HepG2 (cell line): ENCODE data around the gene CHST13. TPM values are rescaled to one million over a fixed set of nuclear protein-coding genes. Genes with fewer than 3 reads are reported as not detected.

Experiments
- CBX1 ChIP-seq: IDR thresholded peaks from one replicate; pipeline ENCODE4 v1.6.1; 2016; ENCODE audit warnings: antibody characterized with exemption, low read depth
- CHD4 ChIP-seq: fragments of 200-600 bp; sonication (generic); IDR thresholded peaks from 2 replicates; pipeline ENCODE4 v1.7.0; 2017; ENCODE audit warnings: mild to moderate bottlenecking, low read length, borderline replicate concordance
- DNMT3B ChIP-seq: conservative IDR thresholded peaks from 2 replicates; pipeline ENCODE4 v1.6.1; 2016; ENCODE audit warnings: missing biosample characterization, control low read depth
- FIP1L1 ChIP-seq: fragments of 200-400 bp; formaldehyde crosslinking; IDR thresholded peaks from 2 replicates; pipeline ENCODE4 v1.6.1; 2018; ENCODE audit warnings: low read depth, mild to moderate bottlenecking, low read length, moderate library complexity, borderline replicate concordance; ENCODE audit not compliant: insufficient read depth
- KLF16 ChIP-seq, 2 experiments: sonication (generic) in 1 of 2; formaldehyde crosslinking in 1 of 2; IDR thresholded peaks; 2 replicates each; pipeline versions ENCODE4 v1.6.1 to v1.8.0; 2016 to 2023; ENCODE audit warnings: missing genetic modification reagents in 2 of 2, missing compliant biosample characterization in 1 of 2
- MBNL3 ChIP-seq: fragments of 250-450 bp; sonication (Bioruptor Pico); conservative IDR thresholded peaks from 2 replicates; pipeline ENCODE4 v1.8.0; 2022; ENCODE audit warnings: mild to moderate bottlenecking, inconsistent platforms
- NCOR1 ChIP-seq: fragments of 200-600 bp; sonication (generic); IDR thresholded peaks from 2 replicates; pipeline ENCODE4 v1.7.0; 2017; ENCODE audit warnings: antibody characterized with exemption, low read length, borderline replicate concordance
- PLRG1 ChIP-seq: fragments of 450-650 bp; conservative IDR thresholded peaks from 2 replicates; pipeline ENCODE4 v1.6.1; 2016
- RBM22 ChIP-seq: fragments of 200-400 bp; formaldehyde crosslinking; optimal IDR thresholded peaks from 2 replicates; pipeline ENCODE3; 2017; ENCODE audit warnings: mild to moderate bottlenecking, low read length, moderate library complexity
- REL ChIP-seq: sonication (generic); formaldehyde crosslinking; conservative IDR thresholded peaks from 2 replicates; pipeline ENCODE4 v1.8.0; 2022; ENCODE audit warnings: mild to moderate bottlenecking, missing genetic modification reagents, moderate library complexity
- SCMH1 ChIP-seq: sonication (generic); formaldehyde crosslinking; IDR thresholded peaks from 2 replicates; pipeline ENCODE4 v1.9.0; 2021; ENCODE audit warnings: missing genetic modification reagents, mild to moderate bottlenecking, borderline replicate concordance
- SIN3A ChIP-seq: IDR thresholded peaks from 2 replicates; pipeline ENCODE4 v1.6.1; 2011; ENCODE audit warnings: low read depth, mild to moderate bottlenecking, control low read depth, low read length, borderline replicate concordance
- SMYD3 ChIP-seq: sonication (generic); formaldehyde crosslinking; IDR thresholded peaks from 2 replicates; pipeline ENCODE4 v1.8.1; 2023; ENCODE audit warnings: mild to moderate bottlenecking, missing genetic modification reagents
- SUZ12 ChIP-seq: fragments of 150-350 bp; IDR thresholded peaks from 2 replicates; pipeline ENCODE4 v1.6.1; 2014; ENCODE audit warnings: low read depth, low read length
- YY1 ChIP-seq: IDR thresholded peaks from 2 replicates; pipeline ENCODE4 v1.6.1; 2011; ENCODE audit warnings: low read length, low read depth, moderate library complexity, mild to moderate bottlenecking; ENCODE audit not compliant: insufficient read depth, insufficient replicate concordance
- ZNF12 ChIP-seq: sonication (generic); formaldehyde crosslinking; IDR thresholded peaks from 2 replicates; pipeline ENCODE4 v1.5.0; 2020; ENCODE audit warnings: missing genetic modification reagents
- ZNF235 ChIP-seq: sonication (generic); formaldehyde crosslinking; IDR thresholded peaks from 2 replicates; pipeline ENCODE4 v1.8.1; 2023; ENCODE audit warnings: mild to moderate bottlenecking, missing genetic modification reagents, borderline replicate concordance
- ZNF274 ChIP-seq: sonication (generic); formaldehyde crosslinking; IDR thresholded peaks from 2 replicates; pipeline ENCODE4 v1.5.1; 2020; ENCODE audit warnings: mild to moderate bottlenecking, missing genetic modification reagents
- ZNF354B ChIP-seq: sonication (generic); formaldehyde crosslinking; IDR thresholded peaks from 2 replicates; pipeline ENCODE4 v1.8.0; 2022; ENCODE audit warnings: mild to moderate bottlenecking, missing genetic modification reagents
- ZNF772 ChIP-seq: sonication (generic); formaldehyde crosslinking; IDR thresholded peaks from 2 replicates; pipeline ENCODE4 v1.5.0; 2020; ENCODE audit warnings: mild to moderate bottlenecking, missing genetic modification reagents
- ZNF773 ChIP-seq: sonication (generic); formaldehyde crosslinking; IDR thresholded peaks from 2 replicates; pipeline ENCODE4 v1.4.0; 2020; ENCODE audit warnings: missing genetic modification reagents, borderline replicate concordance
- ZNF841 ChIP-seq: sonication (generic); formaldehyde crosslinking; IDR thresholded peaks from 2 replicates; pipeline ENCODE4 v1.8.1; 2023; ENCODE audit warnings: missing genetic modification reagents, borderline replicate concordance
- polyA plus RNA-seq, 8 experiments: library from polyadenylated mRNA; depleted of rRNA in 3 of 8; stranded (reverse) in 7 of 8; unstranded in 1 of 8; fragments of >200 nt; fragmentation: Illumina TruSeq in 4 of 8; extraction: Trizol in 4 of 8; gene quantifications; 2 replicates each; pipeline versions ENCODE4 v1.2.1 to v1.2.3, GENCODE V29; 2011 to 2016; ENCODE audit warnings: low read depth in 4 of 8, missing spikeins in 1 of 8, mixed read lengths in 1 of 8; ENCODE audit not compliant: insufficient read depth in 1 of 8
- total RNA-seq, 5 experiments: library from RNA; depleted of rRNA; stranded (reverse); fragments of >200 nt; fragmentation: Illumina TruSeq; extraction: Trizol; gene quantifications; 2 replicates each; pipeline ENCODE4 v1.2.3, GENCODE V29; 2016; ENCODE audit warnings: low read depth in 1 of 5
- TF ChIP-seq, protein P1 (sequence below): sonication (generic); formaldehyde crosslinking; IDR thresholded peaks from 2 replicates; pipeline ENCODE4 v1.5.1; 2020; ENCODE audit warnings: mild to moderate bottlenecking, moderate library complexity, missing genetic modification reagents
- TF ChIP-seq, protein P2 (sequence below): sonication (generic); formaldehyde crosslinking; IDR thresholded peaks from 2 replicates; pipeline ENCODE4 v1.8.1; 2023; ENCODE audit warnings: mild to moderate bottlenecking, moderate library complexity, missing genetic modification reagents
- TF ChIP-seq, protein P3 (sequence below): sonication (generic); formaldehyde crosslinking; IDR thresholded peaks from 2 replicates; pipeline ENCODE4 v1.8.0; 2023; ENCODE audit warnings: mild to moderate bottlenecking, missing genetic modification reagents
- TF ChIP-seq, protein P4 (sequence below): IDR thresholded peaks from 2 replicates; pipeline ENCODE4 v1.6.1; 2018; ENCODE audit warnings: missing genetic modification reagents, mild to moderate bottlenecking, missing compliant biosample characterization

The CHST13 gene
- total and polyA plus RNA-seq, 2 of the 13 experiments (the other 11 are each of a cell fraction or from before 2014, with no cell fraction given): 32.0 to 43.1 TPM

DNA sequence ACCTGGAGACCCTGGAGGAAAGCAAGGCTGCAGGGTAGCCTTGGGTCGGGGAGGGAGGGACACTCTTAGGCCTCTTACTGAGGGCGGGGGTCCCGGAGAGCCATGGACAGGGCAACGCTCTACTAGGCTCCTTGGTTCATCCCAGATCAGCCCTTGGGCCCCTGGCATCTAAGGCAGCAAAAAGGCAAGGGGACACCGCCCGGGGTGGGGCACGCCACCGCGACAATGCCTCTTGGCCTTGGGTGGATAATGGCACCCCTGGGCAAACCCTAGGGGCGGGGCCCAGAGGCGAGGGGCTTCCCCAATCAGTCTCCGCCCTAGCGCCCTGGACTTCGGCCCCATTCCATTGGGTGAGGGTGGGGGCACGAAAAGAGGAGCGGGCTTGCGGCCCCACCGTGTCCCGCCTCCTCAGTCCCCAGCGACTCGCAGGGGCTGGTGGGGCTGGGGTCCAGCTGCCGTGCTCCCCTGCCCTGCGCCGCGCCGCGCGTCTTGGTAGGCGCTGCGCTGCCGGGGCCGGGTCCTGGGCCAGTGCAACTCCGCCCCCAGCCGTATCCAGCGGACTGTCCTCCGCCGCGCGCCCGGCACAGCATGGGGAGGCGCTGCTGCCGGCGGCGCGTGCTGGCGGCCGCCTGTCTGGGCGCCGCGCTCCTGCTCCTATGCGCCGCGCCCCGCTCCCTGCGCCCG, at the start of gene CHST13 (continued):
- TF ChIP-seq ZNF12 (0 out of 2 replicates have a peak, but pooled peaks have one; percentile 13), REL (CRISPR knock-in tag) (peak; percentile 25; the same call in 1 of the 2 replicates), SUZ12 (no peak), KLF16 (CRISPR knock-in tag; IDR thresholded peaks at IDR 0.05) (peak in 1 of 2 experiments; percentile 73; a peak in 2 of 4 replicates), ZNF274 (CRISPR knock-in tag) (peak; percentile 5; the same call in 1 of the 2 replicates), SMYD3 (CRISPR knock-in tag) (no peak), MBNL3 (CRISPR knock-in tag) (no peak), ZNF841 (CRISPR knock-in tag) (no peak), ZNF354B (CRISPR knock-in tag) (no peak), SCMH1 (CRISPR knock-in tag) (no peak), ZNF773 (CRISPR knock-in tag) (0 out of 2 replicates have a peak, but pooled peaks have one; percentile 29), CHD4 (no peak), ZNF772 (CRISPR knock-in tag) (no peak), NCOR1 (peak; percentile 39), FIP1L1 (0 out of 2 replicates have a peak, but pooled peaks have one; percentile 62), PLRG1 (no peak), ZNF235 (CRISPR knock-in tag) (no peak), CBX1 (no peak), RBM22 (no peak), YY1 (peak; percentile 60), DNMT3B (CRISPR knock-in tag) (no peak; the same call in 1 of the 2 replicates), SIN3A (0 out of 2 replicates have a peak, but pooled peaks have one; percentile 24)
- TF ChIP-seq, protein P1, sequence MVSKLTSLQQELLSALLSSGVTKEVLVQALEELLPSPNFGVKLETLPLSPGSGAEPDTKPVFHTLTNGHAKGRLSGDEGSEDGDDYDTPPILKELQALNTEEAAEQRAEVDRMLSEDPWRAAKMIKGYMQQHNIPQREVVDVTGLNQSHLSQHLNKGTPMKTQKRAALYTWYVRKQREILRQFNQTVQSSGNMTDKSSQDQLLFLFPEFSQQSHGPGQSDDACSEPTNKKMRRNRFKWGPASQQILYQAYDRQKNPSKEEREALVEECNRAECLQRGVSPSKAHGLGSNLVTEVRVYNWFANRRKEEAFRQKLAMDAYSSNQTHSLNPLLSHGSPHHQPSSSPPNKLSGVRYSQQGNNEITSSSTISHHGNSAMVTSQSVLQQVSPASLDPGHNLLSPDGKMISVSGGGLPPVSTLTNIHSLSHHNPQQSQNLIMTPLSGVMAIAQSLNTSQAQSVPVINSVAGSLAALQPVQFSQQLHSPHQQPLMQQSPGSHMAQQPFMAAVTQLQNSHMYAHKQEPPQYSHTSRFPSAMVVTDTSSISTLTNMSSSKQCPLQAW (CRISPR knock-in tag): peak; percentile 75; the same call in 1 of the 2 replicates
- TF ChIP-seq, protein P2, sequence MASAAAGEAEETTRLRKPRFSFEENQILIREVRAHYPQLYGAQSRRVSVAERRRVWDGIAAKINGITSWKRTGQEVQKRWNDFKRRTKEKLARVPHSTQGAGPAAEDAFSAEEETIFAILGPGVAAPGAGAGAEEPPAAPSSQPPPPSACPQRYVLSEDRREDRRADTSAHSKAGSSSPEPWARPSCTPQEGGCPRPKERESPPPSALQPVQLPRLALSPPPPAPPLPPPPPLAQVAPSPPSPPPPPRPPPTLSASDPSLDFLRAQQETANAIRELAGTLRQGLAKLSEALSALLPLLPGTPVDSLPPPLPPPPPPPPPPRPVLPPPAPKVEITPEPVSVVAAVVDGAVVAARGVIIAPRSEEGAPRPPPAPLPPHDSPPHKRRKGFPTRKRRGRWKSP (CRISPR knock-in tag): peak; percentile 79
- TF ChIP-seq, protein P3, sequence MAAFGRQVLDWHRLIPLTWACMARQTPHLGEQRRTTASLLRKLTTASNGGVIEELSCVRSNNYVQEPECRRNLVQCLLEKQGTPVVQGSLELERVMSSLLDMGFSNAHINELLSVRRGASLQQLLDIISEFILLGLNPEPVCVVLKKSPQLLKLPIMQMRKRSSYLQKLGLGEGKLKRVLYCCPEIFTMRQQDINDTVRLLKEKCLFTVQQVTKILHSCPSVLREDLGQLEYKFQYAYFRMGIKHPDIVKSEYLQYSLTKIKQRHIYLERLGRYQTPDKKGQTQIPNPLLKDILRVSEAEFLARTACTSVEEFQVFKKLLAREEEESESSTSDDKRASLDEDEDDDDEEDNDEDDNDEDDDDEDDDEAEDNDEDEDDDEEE (CRISPR knock-in tag): no peak; the same call in 1 of the 2 replicates
- TF ChIP-seq, protein P4, sequence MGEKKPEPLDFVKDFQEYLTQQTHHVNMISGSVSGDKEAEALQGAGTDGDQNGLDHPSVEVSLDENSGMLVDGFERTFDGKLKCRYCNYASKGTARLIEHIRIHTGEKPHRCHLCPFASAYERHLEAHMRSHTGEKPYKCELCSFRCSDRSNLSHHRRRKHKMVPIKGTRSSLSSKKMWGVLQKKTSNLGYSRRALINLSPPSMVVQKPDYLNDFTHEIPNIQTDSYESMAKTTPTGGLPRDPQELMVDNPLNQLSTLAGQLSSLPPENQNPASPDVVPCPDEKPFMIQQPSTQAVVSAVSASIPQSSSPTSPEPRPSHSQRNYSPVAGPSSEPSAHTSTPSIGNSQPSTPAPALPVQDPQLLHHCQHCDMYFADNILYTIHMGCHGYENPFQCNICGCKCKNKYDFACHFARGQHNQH (CRISPR knock-in tag): peak; percentile 71; the same call in 1 of the 2 replicates
